Neural cell (in vitro differentiated cells): Measurements from ENCODE around the gene ZGLP1. TPM values are rescaled to one million over a fixed set of nuclear protein-coding genes. Genes with fewer than 3 reads are reported as not detected.

ENCODE experiments used
- H2AFZ ChIP-seq: fragments of 200-600, 300-800 bp; sonication (generic), shearing (Covaris generic); 2 replicates; pipeline ENCODE4 v1.6.0; 2014; ENCODE audit warnings: low read depth, mild to moderate bottlenecking, antibody characterized with exemption, low read length, moderate library complexity
- H3F3A ChIP-seq: fragments of 200-600 bp; shearing (Covaris generic); 2 replicates; pipeline ENCODE4 v1.6.1; 2016; ENCODE audit warnings: mild to moderate bottlenecking, moderate library complexity, mixed read lengths, antibody characterized with exemption, low read length; ENCODE audit not compliant: insufficient read depth, poor library complexity, severe bottlenecking
- H3K27ac ChIP-seq: fragments of 200-600, 300-800 bp; sonication (generic), shearing (Covaris generic); 2 replicates; pipeline ENCODE4 v1.5.1; 2014; ENCODE audit warnings: mild to moderate bottlenecking, low read length, moderate library complexity
- H3K27me3 ChIP-seq: fragments of 300-800, 200-600 bp; sonication (generic), shearing (Covaris generic); 2 replicates; pipeline ENCODE4 v1.6.0; 2014; ENCODE audit warnings: mild to moderate bottlenecking, low read depth, low read length, moderate library complexity; ENCODE audit not compliant: insufficient read depth
- H3K36me3 ChIP-seq: fragments of 300-800, 200-600 bp; sonication (generic), shearing (Covaris generic); 2 replicates; pipeline ENCODE4 v1.5.1; 2014; ENCODE audit warnings: mild to moderate bottlenecking, antibody characterized with exemption, low read length, moderate library complexity; ENCODE audit not compliant: insufficient read depth
- H3K4me2 ChIP-seq: fragments of 300-800, 200-600 bp; sonication (generic), shearing (Covaris generic); 2 replicates; pipeline ENCODE4 v1.6.0; 2014; ENCODE audit warnings: mild to moderate bottlenecking, low read length
- H3K4me3 ChIP-seq: fragments of 300-800, 200-600 bp; sonication (generic), shearing (Covaris generic); 2 replicates; pipeline ENCODE4 v1.5.1; 2014; ENCODE audit warnings: mild to moderate bottlenecking, low read length, moderate library complexity
- H3K79me2 ChIP-seq: fragments of 200-600 bp; shearing (Covaris generic); replicated peaks from 2 replicates; pipeline ENCODE4 v1.6.0; 2014; ENCODE audit warnings: mild to moderate bottlenecking, low read length, moderate library complexity; ENCODE audit not compliant: insufficient read depth
- H3K9ac ChIP-seq: fragments of 300-800, 200-600 bp; sonication (generic), shearing (Covaris generic); 2 replicates; pipeline ENCODE4 v1.6.1; 2016; ENCODE audit warnings: mild to moderate bottlenecking, low read length, mixed read lengths
- H3K9me2 ChIP-seq: fragments of 200-600 bp; shearing (Covaris generic); 2 replicates; pipeline ENCODE4 v1.6.1; 2016; ENCODE audit warnings: mild to moderate bottlenecking, low read length, mixed read lengths; ENCODE audit not compliant: insufficient read depth
- H3K9me3 ChIP-seq: fragments of 200-600, 300-800 bp; sonication (generic), shearing (Covaris generic); 2 replicates; pipeline ENCODE4 v1.6.1; 2016; ENCODE audit warnings: mild to moderate bottlenecking, mixed run types, low read length, moderate library complexity, mixed read lengths
- H4K20me1 ChIP-seq: fragments of 200-600 bp; shearing (Covaris generic); 2 replicates; pipeline ENCODE4 v1.6.1; 2016; ENCODE audit warnings: mild to moderate bottlenecking, mixed run types; ENCODE audit not compliant: insufficient read depth
- EP300 ChIP-seq: fragments of 450-650 bp; conservative IDR thresholded peaks from 2 replicates; pipeline ENCODE4 v1.6.1; 2014; ENCODE audit warnings: antibody characterized with exemption, mild to moderate bottlenecking, moderate library complexity; ENCODE audit not compliant: poor library complexity, severe bottlenecking
- EZH2 ChIP-seq: fragments of 200-600, 300-800 bp; shearing (Covaris generic), sonication (generic); IDR thresholded peaks from 2 replicates; pipeline ENCODE4 v1.6.1; 2014; ENCODE audit warnings: antibody characterized with exemption, low read length, borderline replicate concordance, mild to moderate bottlenecking; ENCODE audit not compliant: insufficient read depth, poor library complexity, severe bottlenecking
- MXI1 ChIP-seq: fragments of 450-650 bp; conservative IDR thresholded peaks from 2 replicates; pipeline ENCODE4 v1.6.1; 2014; ENCODE audit warnings: antibody characterized with exemption, mild to moderate bottlenecking; ENCODE audit not compliant: poor library complexity, severe bottlenecking
- POLR2AphosphoS5 ChIP-seq: IDR thresholded peaks from 2 replicates; pipeline ENCODE4 v1.6.1; 2012
- RAD21 ChIP-seq: fragments of 450-650 bp; conservative IDR thresholded peaks from 2 replicates; pipeline ENCODE4 v1.6.1; 2014; ENCODE audit warnings: antibody characterized with exemption, mild to moderate bottlenecking, moderate library complexity
- SMC3 ChIP-seq: fragments of 450-650 bp; conservative IDR thresholded peaks from 2 replicates; pipeline ENCODE4 v1.6.1; 2014; ENCODE audit warnings: antibody characterized with exemption, mild to moderate bottlenecking, moderate library complexity; ENCODE audit not compliant: poor library complexity
- TAF1 ChIP-seq: IDR thresholded peaks from 2 replicates; pipeline ENCODE4 v1.6.1; 2012; ENCODE audit warnings: low read depth
- polyA plus RNA-seq: library from polyadenylated mRNA; depleted of rRNA; stranded (reverse); fragments of >200 nt; gene quantifications from 2 replicates; pipeline ENCODE4 v1.2.3, GENCODE V29; 2014
- TF ChIP-seq, protein P1 (sequence below): IDR thresholded peaks from 2 replicates; pipeline ENCODE4 v1.6.1; 2012; ENCODE audit warnings: borderline replicate concordance
- TF ChIP-seq, protein P2 (sequence below): fragments of 450-650 bp; IDR thresholded peaks from 2 replicates; pipeline ENCODE4 v1.5.1; 2014; ENCODE audit warnings: antibody characterized with exemption, mild to moderate bottlenecking, moderate library complexity; ENCODE audit not compliant: poor library complexity, severe bottlenecking

The ZGLP1 gene
- polyA plus RNA-seq, 1 donor from 2014 or later, result 22.8 TPM

DNA sequence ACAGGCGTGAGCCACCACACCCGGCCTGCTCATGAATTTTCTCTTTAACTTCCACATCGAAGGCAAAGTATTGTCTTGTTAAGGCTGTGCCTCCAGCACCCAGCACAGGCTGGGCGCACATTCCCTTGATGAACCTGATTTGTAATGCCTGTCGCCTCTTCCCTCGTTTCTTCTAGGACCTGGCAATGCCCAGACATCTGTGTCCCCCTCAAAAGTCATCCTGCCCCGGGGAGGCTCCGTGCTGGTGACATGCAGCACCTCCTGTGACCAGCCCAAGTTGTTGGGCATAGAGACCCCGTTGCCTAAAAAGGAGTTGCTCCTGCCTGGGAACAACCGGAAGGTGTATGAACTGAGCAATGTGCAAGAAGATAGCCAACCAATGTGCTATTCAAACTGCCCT lies 35.0 kb downstream of the ZGLP1 start:
- Histone ChIP-seq H3F3A (no peaks in the 10 kb centered on the region), H3K4me3 (no peak overlapping the region), H3K9me2 (no peaks in the 10 kb centered on the region), H2AFZ (no peak overlapping the region), H3K27ac (no peak overlapping the region), H3K9ac (no peak overlapping the region), H3K4me2 (no peak overlapping the region), H3K36me3 (no peaks in the 10 kb centered on the region), H4K20me1 (no peaks in the 10 kb centered on the region), H3K27me3 (peaks cover 35% of the 10 kb centered on the region), H3K9me3 (no peaks in the 10 kb centered on the region), H3K79me2 (no peaks in the 10 kb centered on the region)
- TF ChIP-seq, protein P1, sequence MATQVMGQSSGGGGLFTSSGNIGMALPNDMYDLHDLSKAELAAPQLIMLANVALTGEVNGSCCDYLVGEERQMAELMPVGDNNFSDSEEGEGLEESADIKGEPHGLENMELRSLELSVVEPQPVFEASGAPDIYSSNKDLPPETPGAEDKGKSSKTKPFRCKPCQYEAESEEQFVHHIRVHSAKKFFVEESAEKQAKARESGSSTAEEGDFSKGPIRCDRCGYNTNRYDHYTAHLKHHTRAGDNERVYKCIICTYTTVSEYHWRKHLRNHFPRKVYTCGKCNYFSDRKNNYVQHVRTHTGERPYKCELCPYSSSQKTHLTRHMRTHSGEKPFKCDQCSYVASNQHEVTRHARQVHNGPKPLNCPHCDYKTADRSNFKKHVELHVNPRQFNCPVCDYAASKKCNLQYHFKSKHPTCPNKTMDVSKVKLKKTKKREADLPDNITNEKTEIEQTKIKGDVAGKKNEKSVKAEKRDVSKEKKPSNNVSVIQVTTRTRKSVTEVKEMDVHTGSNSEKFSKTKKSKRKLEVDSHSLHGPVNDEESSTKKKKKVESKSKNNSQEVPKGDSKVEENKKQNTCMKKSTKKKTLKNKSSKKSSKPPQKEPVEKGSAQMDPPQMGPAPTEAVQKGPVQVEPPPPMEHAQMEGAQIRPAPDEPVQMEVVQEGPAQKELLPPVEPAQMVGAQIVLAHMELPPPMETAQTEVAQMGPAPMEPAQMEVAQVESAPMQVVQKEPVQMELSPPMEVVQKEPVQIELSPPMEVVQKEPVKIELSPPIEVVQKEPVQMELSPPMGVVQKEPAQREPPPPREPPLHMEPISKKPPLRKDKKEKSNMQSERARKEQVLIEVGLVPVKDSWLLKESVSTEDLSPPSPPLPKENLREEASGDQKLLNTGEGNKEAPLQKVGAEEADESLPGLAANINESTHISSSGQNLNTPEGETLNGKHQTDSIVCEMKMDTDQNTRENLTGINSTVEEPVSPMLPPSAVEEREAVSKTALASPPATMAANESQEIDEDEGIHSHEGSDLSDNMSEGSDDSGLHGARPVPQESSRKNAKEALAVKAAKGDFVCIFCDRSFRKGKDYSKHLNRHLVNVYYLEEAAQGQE, result no peak
- TF ChIP-seq, protein P2, sequence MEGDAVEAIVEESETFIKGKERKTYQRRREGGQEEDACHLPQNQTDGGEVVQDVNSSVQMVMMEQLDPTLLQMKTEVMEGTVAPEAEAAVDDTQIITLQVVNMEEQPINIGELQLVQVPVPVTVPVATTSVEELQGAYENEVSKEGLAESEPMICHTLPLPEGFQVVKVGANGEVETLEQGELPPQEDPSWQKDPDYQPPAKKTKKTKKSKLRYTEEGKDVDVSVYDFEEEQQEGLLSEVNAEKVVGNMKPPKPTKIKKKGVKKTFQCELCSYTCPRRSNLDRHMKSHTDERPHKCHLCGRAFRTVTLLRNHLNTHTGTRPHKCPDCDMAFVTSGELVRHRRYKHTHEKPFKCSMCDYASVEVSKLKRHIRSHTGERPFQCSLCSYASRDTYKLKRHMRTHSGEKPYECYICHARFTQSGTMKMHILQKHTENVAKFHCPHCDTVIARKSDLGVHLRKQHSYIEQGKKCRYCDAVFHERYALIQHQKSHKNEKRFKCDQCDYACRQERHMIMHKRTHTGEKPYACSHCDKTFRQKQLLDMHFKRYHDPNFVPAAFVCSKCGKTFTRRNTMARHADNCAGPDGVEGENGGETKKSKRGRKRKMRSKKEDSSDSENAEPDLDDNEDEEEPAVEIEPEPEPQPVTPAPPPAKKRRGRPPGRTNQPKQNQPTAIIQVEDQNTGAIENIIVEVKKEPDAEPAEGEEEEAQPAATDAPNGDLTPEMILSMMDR, result no peak
- TF ChIP-seq POLR2AphosphoS5 (no peak), SMC3 (no peak), EP300 (no peak), RAD21 (no peak), MXI1 (no peak), TAF1 (no peak), EZH2 (no peak)

GRCh38 chr19:10271543-10272086 lies 38.0 kb downstream of the ZGLP1 start:
- no peak overlapping the region for H3K4me3 ChIP-seq
- no peaks in the 10 kb centered on the region for H4K20me1 ChIP-seq
- no peaks in the 10 kb centered on the region for H3K79me2 ChIP-seq
- H3F3A ChIP-seq, result no peaks in the 10 kb centered on the region
- H3K9me3 ChIP-seq, result no peaks in the 10 kb centered on the region
- no peak overlapping the region for H3K4me2 ChIP-seq
- H3K36me3 ChIP-seq, result no peaks in the 10 kb centered on the region
- no peak overlapping the region for H2AFZ ChIP-seq
- TF ChIP-seq, protein P1, result no peak
- no peak for TF ChIP-seq EZH2
- no peak for TF ChIP-seq RAD21
- TF ChIP-seq TAF1, result no peak
- no peak for TF ChIP-seq MXI1
- TF ChIP-seq POLR2AphosphoS5, result no peak
- H3K9me2 ChIP-seq, result no peaks in the 10 kb centered on the region
- peaks cover 43% of the 10 kb centered on the region for H3K27me3 ChIP-seq
- no peak overlapping the region for H3K27ac ChIP-seq
- H3K9ac ChIP-seq, result no peak overlapping the region
